Gastroesophageal sphincter (tissue), 3 donors: ENCODE measurements around the gene EGFLAM.

Experiments
- EP300 ChIP-seq: sonication (generic); formaldehyde crosslinking; IDR thresholded peaks from one replicate; pipeline ENCODE4 v1.6.1; 2017; ENCODE audit warnings: antibody characterized with exemption, mild to moderate bottlenecking
- POLR2A ChIP-seq, 2 donors: fragments of 450-650 bp; IDR thresholded peaks; one replicate each; pipeline ENCODE4 v1.6.1; 2017; ENCODE audit warnings: antibody characterized with exemption in 2 of 2, mild to moderate bottlenecking in 2 of 2, moderate library complexity in 1 of 2
- POLR2AphosphoS5 ChIP-seq: sonication (generic); formaldehyde crosslinking; IDR thresholded peaks from one replicate; pipeline ENCODE4 v1.6.1; 2017; ENCODE audit warnings: antibody characterized with exemption
- TF ChIP-seq, protein P1 (sequence below), 4 experiments: fragments of 200-600 bp in 2 of 4; fragments of 450-650 bp in 2 of 4; sonication (generic) in 1 of 4; IDR thresholded peaks; one replicate each; pipeline ENCODE4 v1.5.1; 2017 to 2019; ENCODE audit warnings: antibody characterized with exemption in 4 of 4, mild to moderate bottlenecking in 2 of 4, moderate library complexity in 2 of 4

DNA sequence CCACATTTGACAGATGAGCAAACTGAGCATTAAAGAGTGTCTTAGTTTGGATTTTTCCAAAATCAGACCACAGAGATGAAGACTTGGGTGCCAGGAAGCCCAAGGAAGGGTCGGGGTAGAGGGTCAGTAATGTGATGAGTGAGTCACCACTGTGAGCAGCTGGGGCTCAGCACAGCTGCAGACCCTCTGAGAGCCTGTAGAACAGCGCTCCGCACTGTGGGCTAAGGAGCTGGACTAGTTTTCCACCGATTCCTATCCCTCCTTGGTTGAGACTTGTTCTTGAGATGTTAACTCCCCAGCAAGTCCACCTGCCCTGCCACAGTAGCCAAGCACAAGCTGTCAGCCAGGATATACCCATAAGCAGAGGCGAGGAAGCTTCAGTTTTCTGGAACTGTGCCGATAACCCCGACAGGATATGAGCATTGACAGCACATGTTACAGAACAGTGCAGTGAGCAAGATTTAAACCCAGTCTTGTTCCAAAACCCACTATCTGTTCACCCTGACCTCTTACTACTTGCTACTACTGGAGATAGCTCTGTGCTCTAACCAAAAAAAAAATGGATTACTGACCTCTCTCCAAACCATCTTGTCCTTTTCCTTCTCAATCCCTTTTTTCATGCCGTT, 31.8 kb downstream of the EGFLAM start:
- TF ChIP-seq POLR2A (IDR thresholded peaks at IDR 0.05), result no peak
- TF ChIP-seq, protein P1, sequence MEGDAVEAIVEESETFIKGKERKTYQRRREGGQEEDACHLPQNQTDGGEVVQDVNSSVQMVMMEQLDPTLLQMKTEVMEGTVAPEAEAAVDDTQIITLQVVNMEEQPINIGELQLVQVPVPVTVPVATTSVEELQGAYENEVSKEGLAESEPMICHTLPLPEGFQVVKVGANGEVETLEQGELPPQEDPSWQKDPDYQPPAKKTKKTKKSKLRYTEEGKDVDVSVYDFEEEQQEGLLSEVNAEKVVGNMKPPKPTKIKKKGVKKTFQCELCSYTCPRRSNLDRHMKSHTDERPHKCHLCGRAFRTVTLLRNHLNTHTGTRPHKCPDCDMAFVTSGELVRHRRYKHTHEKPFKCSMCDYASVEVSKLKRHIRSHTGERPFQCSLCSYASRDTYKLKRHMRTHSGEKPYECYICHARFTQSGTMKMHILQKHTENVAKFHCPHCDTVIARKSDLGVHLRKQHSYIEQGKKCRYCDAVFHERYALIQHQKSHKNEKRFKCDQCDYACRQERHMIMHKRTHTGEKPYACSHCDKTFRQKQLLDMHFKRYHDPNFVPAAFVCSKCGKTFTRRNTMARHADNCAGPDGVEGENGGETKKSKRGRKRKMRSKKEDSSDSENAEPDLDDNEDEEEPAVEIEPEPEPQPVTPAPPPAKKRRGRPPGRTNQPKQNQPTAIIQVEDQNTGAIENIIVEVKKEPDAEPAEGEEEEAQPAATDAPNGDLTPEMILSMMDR (IDR thresholded peaks at IDR 0.05), result no peak
- TF ChIP-seq POLR2AphosphoS5, result no peak
- no peak for TF ChIP-seq EP300
